B cell (primary cell): Measurements from ENCODE around the gene TBX1. TPM values are rescaled to one million over a fixed set of nuclear protein-coding genes. Genes with fewer than 3 reads are reported as not detected.

Experiments
- ATAC-seq: fragments of 200-7000 bp; cut with Tn5 transposase; one replicate; pipeline ENCODE4 v1.10.0; 2021; ENCODE audit warnings: low read depth, mild to moderate bottlenecking, moderate number of reproducible peaks, moderate library complexity
- CTCF ChIA-PET: fragments of 350-600 bp; sonication (Branson Sonifier 250); formaldehyde crosslinking; loops from one replicate; lab custom pipeline; 2021; ENCODE audit warnings: antibody characterized with exemption, inconsistent platforms; lab: Charles Lee
- POLR2A ChIA-PET: fragments of 350-600 bp; sonication (Branson Sonifier 250); formaldehyde crosslinking; loops from one replicate; lab custom pipeline; 2021; ENCODE audit warnings: antibody characterized with exemption; lab: Charles Lee
- DNase-seq: peaks from one replicate; pipeline ENCODE4 v3.0.0; 2013
- H2AFZ ChIP-seq: 2 replicates; pipeline ENCODE4 v1.6.1; 2012; ENCODE audit warnings: mild to moderate bottlenecking, low read depth, low read length; ENCODE audit not compliant: insufficient read depth, poor library complexity, severe bottlenecking
- H3K27ac ChIP-seq, 2 donors: 1 replicate in 1 of 2; 2 replicates in 1 of 2; pipeline ENCODE4 v1.5.1; 2012 to 2013; ENCODE audit warnings: low read length in 2 of 2, mild to moderate bottlenecking in 2 of 2, moderate library complexity in 1 of 2
- H3K27me3 ChIP-seq, 4 experiments: fragments of 200-600 bp in 1 of 4; sonication (generic) in 1 of 4; replicated peaks in 1 of 4; 1 replicate in 2 of 4; 2 replicates in 2 of 4; pipeline versions ENCODE4 v1.6.1 to v1.7.0; 2013 to 2016; ENCODE audit warnings: low read length in 3 of 4, mild to moderate bottlenecking in 2 of 4, mixed read lengths in 1 of 4, moderate library complexity in 1 of 4; ENCODE audit not compliant: insufficient read depth in 4 of 4, control insufficient read depth in 3 of 4; ENCODE audit errors: control extremely low read depth in 1 of 4
- H3K36me3 ChIP-seq, 2 experiments: replicated peaks in 1 of 2; 1 replicate in 1 of 2; 2 replicates in 1 of 2; pipeline versions ENCODE4 v1.6.1 to v1.7.1; 2013; ENCODE audit warnings: low read length in 1 of 2; ENCODE audit not compliant: insufficient read depth in 2 of 2, control insufficient read depth in 1 of 2; ENCODE audit errors: control extremely low read depth in 1 of 2, extremely low read depth in 1 of 2
- H3K4me1 ChIP-seq, 2 donors: fragments of 200-600 bp in 1 of 2; sonication (generic) in 1 of 2; 1 replicate in 1 of 2; 2 replicates in 1 of 2; pipeline versions ENCODE4 v1.5.1 to v1.6.1; 2013 to 2017; ENCODE audit warnings: low read length in 2 of 2; ENCODE audit not compliant: control insufficient read depth in 2 of 2, insufficient read depth in 2 of 2
- H3K4me2 ChIP-seq: replicated peaks from 2 replicates; pipeline ENCODE3; 2012; ENCODE audit warnings: mild to moderate bottlenecking, low read depth, low read length; ENCODE audit not compliant: poor library complexity, severe bottlenecking
- H3K4me3 ChIP-seq, 5 experiments: fragments of 200-600 bp in 1 of 5; sonication (generic) in 1 of 5; 1 replicate in 3 of 5; 2 replicates in 2 of 5; pipeline versions ENCODE4 v1.5.1 to v1.7.0; 2011 to 2016; ENCODE audit warnings: low read length in 4 of 5, mild to moderate bottlenecking in 4 of 5, low read depth in 2 of 5, control low read depth in 1 of 5, moderate library complexity in 1 of 5; ENCODE audit not compliant: insufficient read depth in 1 of 5; ENCODE audit errors: control extremely low read depth in 1 of 5, extremely low read depth in 1 of 5
- H3K79me2 ChIP-seq: fragments of 200-600 bp; sonication (generic); one replicate; pipeline ENCODE4 v1.6.0; 2016; ENCODE audit warnings: low read length; ENCODE audit not compliant: control insufficient read depth, insufficient read depth
- H3K9ac ChIP-seq: fragments of 200-600 bp; sonication (generic); 2 replicates; pipeline ENCODE4 v1.6.1; 2017; ENCODE audit warnings: mild to moderate bottlenecking, low read length, moderate library complexity
- H3K9me3 ChIP-seq, 3 donors: one replicate each; pipeline versions ENCODE4 v1.6.1 to v1.7.1; 2013; ENCODE audit warnings: low read length in 2 of 3; ENCODE audit not compliant: control insufficient read depth in 2 of 3, insufficient read depth in 1 of 3; ENCODE audit errors: control extremely low read depth in 1 of 3
- H4K20me1 ChIP-seq: 2 replicates; pipeline ENCODE4 v1.6.0; 2012; ENCODE audit warnings: mild to moderate bottlenecking, low read length; ENCODE audit not compliant: insufficient read depth, control insufficient read depth, poor library complexity, severe bottlenecking
- H3K27ac Mint-ChIP-seq: one replicate; pipeline ENCODE4 v1.8.0; 2021; ENCODE audit warnings: mixed read lengths
- H3K27me3 Mint-ChIP-seq: one replicate; pipeline ENCODE4 v1.8.0; 2021; ENCODE audit warnings: mixed read lengths
- H3K4me1 Mint-ChIP-seq: one replicate; pipeline ENCODE4 v1.8.0; 2021; ENCODE audit warnings: mixed read lengths
- H3K4me3 Mint-ChIP-seq: one replicate; pipeline ENCODE4 v1.8.0; 2021; ENCODE audit warnings: mixed read lengths
- H3K9me3 Mint-ChIP-seq: one replicate; pipeline ENCODE4 v1.8.0; 2022; ENCODE audit warnings: mixed read lengths; ENCODE audit not compliant: insufficient read depth
- EZH2 ChIP-seq: IDR thresholded peaks from 2 replicates; pipeline ENCODE4 v1.6.1; 2012; ENCODE audit warnings: borderline replicate concordance, low read depth, mild to moderate bottlenecking, moderate library complexity, low read length; ENCODE audit not compliant: insufficient read depth, poor library complexity, severe bottlenecking
- WGBS: methylation state at CpG from one replicate; pipeline ENCODE4 v1.1.5; 2013; ENCODE audit warnings: missing lambda C conversion rate; ENCODE audit not compliant: insufficient coverage; 5-methylcytosine and 5-hydroxymethylcytosine counted together
- intact Hi-C: fragments of 100-400 bp; cut with micrococcal nuclease; formaldehyde crosslinking; loops from one replicate; pipeline ENCODE4 v1.10.0; 2022
- polyA plus RNA-seq: library from polyadenylated mRNA; depleted of rRNA; stranded (reverse); fragments of >200 nt; gene quantifications from 2 replicates; pipeline ENCODE4 v1.2.3, GENCODE V29; 2012
- total RNA-seq, 2 donors: library from RNA; stranded (reverse); fragments of 120-200 nt in 1 of 2; gene quantifications; 1 replicate in 1 of 2; 2 replicates in 1 of 2; pipeline versions ENCODE4 v1.2.3 to v1.2.4, GENCODE V29; 2013 to 2022
- TF ChIP-seq, protein P1 (sequence below): fragments of 200-600 bp; IDR thresholded peaks from one replicate; pipeline ENCODE4 v1.8.0; 2022; ENCODE audit warnings: antibody characterized with exemption, mild to moderate bottlenecking

The TBX1 gene
- total and polyA plus RNA-seq, 2 donors (not counting 1 experiment from before 2014, with no cell fraction given) = not detected

DNA sequence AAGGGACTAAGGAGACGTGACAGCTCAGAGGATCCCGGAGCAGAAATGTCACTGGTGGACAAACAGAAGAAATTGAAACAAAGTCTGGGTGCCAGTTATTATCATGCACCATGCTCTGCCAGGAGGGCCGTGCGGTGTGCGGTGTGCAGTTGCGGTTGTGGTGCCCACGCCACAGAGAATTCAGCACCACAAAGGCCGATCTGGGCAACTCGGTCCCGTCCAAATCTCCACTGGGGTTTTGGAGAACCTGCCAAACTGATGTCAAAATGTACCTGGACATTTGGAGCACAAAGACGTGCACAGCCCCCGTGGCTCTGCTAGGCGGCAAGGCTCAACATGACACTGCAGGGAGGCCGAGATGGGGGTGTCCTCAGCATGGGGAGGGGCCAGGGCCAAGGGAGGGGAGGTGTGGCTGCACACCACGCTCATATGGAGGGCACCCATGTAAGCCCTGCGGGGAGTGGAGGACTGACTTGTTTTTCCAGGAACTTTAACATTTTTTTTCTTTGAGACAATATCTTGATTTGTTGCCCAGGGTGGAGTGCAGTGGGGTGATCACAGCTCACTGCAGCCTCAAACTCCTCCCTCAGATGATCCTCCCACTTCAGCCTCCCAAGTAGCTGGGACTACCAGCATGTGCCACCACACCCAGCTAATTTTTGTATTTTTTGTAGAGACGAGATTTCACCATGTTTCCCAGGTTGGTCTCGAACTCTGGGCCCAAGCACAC is 54.7 kb downstream of the TBX1 start:
- intact Hi-C loops = no loop called here
- no peaks in the 10 kb centered on the region for H3K27me3 Mint-ChIP-seq
- H3K27ac Mint-ChIP-seq = no peak overlapping the region
- Histone ChIP-seq H3K4me3 (no peak overlapping the region), H3K79me2 (no peaks in the 10 kb centered on the region), H4K20me1 (no peaks in the 10 kb centered on the region), H3K4me2 (no peak overlapping the region), H3K9me3 (no peaks in the 10 kb centered on the region), H3K27me3 (no peaks in the 10 kb centered on the region), H3K27ac (no peak overlapping the region), H3K4me1 (no peaks in the 10 kb centered on the region), H3K9ac (no peak overlapping the region), H2AFZ (no peak overlapping the region), H3K36me3 (peaks cover 0 to 6% of the 10 kb centered on the region in 2 experiments)
- WGBS = 94% methylated on average over 18 of the region's 18 CpGs
- DNase-seq = no peak
- ChIA-PET POLR2A (no interaction called here), CTCF (no interaction called here)
- no peaks in the 10 kb centered on the region for H3K4me1 Mint-ChIP-seq
- no peaks in the 10 kb centered on the region for H3K9me3 Mint-ChIP-seq
- TF ChIP-seq, protein P1, sequence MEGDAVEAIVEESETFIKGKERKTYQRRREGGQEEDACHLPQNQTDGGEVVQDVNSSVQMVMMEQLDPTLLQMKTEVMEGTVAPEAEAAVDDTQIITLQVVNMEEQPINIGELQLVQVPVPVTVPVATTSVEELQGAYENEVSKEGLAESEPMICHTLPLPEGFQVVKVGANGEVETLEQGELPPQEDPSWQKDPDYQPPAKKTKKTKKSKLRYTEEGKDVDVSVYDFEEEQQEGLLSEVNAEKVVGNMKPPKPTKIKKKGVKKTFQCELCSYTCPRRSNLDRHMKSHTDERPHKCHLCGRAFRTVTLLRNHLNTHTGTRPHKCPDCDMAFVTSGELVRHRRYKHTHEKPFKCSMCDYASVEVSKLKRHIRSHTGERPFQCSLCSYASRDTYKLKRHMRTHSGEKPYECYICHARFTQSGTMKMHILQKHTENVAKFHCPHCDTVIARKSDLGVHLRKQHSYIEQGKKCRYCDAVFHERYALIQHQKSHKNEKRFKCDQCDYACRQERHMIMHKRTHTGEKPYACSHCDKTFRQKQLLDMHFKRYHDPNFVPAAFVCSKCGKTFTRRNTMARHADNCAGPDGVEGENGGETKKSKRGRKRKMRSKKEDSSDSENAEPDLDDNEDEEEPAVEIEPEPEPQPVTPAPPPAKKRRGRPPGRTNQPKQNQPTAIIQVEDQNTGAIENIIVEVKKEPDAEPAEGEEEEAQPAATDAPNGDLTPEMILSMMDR = no peak
- TF ChIP-seq EZH2 = no peak
- no peak overlapping the region for H3K4me3 Mint-ChIP-seq
- no peak for ATAC-seq

- no peak for TF ChIP-seq EZH2
- TF ChIP-seq, protein P1 = no peak
- Mint-ChIP-seq H3K4me3 (no peak overlapping the region), H3K27me3 (no peaks in the 10 kb centered on the region), H3K4me1 (no peaks in the 10 kb centered on the region), H3K9me3 (no peaks in the 10 kb centered on the region), H3K27ac (no peak overlapping the region)
- Histone ChIP-seq H3K4me3 (no peak overlapping the region), H3K27me3 (no peaks in the 10 kb centered on the region), H3K4me1 (no peaks in the 10 kb centered on the region), H3K27ac (no peak overlapping the region), H3K4me2 (no peak overlapping the region), H3K9ac (no peak overlapping the region), H3K9me3 (no peaks in the 10 kb centered on the region), H3K79me2 (no peaks in the 10 kb centered on the region), H3K36me3 (peaks cover 0 to 8% of the 10 kb centered on the region in 2 experiments), H2AFZ (no peak overlapping the region), H4K20me1 (no peaks in the 10 kb centered on the region)
- POLR2A ChIA-PET = no interaction called here
- ATAC-seq = no peak
- WGBS = 92% methylated on average over 16 of the region's 16 CpGs
- intact Hi-C loops = no loop called here
- CTCF ChIA-PET = no interaction called here
- no peak for DNase-seq
These were observed 55.3 kb downstream of the TBX1 start for GRCh38 chr22:19815823-19816290.
